GM21529 (cell line): ENCODE data around the gene PPP4R4.
"Not testable (repeated sequence)": the region's sequence is repeated elsewhere in the genome, so short reads cannot be mapped to it uniquely, and the experiment has no call there.

ENCODE experiments used
- ATAC-seq: cut with Tn5 transposase; IDR thresholded peaks from one replicate; pipeline ENCODE4 v1.9.1; 2021; ENCODE audit not compliant: unreplicated experiment

PPP4R4 gene

DNA sequence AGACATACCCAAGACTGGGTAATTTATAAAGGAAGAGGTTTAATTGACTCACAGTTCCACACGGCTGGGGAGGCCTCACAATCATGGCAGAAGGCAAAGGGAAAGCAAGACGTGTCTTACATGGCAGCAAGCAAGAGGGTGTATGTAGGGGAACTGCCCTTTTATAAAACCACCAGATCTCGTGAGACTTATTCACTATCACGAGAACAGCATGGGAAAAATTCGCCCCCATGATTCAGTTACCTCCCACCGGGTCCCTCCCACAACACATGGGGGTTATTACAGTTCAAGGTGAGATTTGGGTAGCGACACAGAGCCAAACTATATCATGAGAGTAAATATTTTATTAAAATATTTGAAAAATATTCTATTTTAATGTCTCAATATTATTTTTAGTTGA, 94.5 kb downstream of the PPP4R4 start:
- not testable (repeated sequence) for ATAC-seq

DNA sequence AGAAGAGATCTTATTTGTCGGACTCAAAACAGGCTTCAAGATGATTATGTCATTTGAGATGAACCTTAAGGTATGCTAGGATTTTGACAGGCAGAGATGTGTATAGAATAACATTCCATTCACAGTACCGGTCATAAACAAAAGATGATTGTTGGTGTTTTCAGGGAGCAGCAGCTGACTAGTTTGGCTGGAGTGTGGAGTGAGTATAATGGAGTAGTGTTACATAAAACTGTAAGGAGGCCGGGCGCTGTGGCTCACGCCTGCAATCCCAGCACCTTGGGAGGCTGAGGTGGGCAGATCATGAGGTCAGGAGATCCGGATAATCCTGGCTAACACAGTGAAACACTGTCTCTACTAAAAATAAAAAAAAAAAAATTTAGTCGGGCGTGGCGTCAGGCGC, 95.0 kb downstream of the PPP4R4 start:
- ATAC-seq = no peak

DNA sequence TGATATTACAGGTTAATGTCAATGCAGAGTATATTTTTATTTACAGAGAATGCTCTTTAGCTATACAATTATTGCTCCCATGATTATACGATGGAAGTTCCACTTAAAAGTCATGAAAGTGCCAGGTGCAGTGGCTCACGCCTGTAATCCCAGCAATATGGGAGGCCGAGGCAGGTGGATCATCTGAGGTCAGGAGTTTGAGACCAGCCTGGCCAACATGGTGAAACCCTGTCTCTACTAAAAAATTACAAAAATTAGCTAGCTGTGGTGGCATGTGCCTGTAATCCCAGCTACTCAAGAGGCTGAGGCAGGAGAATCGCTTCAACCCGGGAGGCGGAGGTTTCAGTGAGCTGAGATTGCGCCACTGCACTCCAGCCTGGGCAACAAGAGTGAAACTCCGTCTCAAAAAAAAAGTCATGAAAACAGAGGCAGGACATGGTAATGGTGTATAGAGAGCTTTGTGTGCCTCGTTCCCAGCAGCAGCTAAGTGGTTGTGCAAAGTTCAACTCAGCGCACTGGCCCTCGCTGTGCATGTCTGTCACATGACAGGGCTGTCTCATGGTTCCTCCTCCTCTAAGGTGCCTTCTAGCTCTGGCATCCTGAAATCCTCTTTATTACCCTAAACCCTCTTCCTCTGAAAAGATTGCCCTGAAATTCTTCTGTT, 102.9 kb downstream of the PPP4R4 start:
- ATAC-seq = not testable (repeated sequence)

DNA sequence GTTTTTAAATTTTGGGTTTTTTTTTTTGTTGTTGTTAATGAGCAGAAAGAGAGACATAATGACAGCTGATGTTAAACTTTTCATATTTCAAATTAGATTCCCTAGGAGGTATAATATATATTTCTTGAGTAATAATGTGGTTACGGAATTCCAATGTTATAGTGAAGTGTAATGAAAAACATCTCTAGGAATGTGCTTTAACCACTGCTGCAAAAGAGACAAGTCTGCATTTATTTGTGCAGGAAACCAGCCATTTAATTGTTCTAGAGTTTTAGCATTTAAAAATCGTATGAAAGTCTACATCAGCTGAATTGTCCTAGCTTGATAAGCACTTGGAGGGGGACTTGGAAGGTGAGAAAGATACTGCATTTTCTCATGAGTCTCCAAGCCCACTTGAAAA, 104.6 kb downstream of the PPP4R4 start:
- no peak for ATAC-seq

DNA sequence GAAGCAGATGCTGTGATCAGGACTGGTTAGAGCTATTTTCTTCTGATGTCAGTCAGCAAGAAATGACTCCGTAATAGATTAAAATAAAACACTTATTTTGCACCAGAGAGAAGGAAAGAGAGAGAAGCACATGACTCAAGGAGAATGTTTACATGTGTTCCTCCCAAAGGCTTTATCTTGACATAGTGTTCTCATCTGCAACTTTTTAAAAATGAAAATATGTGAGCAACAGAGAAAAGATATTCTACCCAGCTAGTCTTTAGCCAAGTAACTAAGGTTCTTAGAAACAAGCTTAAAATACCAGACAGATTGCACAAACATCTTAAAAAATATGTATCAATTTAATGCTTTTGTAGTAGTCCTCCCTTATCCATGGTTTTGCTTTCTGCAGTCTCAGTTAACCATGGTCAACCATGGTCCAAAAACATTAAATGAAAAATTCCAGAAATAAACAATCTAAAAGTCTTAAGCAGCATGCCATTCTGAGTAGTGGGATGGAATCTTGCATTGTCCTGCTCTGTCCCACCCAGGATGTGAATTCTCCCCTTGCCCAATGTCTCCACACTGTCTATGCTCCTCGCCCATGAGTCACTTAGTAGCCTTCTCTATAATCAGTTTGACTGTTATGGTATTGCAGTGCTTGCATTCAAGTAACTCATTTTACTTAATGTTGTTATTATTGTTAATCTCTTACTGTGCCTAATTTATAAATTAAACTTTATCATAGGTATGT, 109.0 kb downstream of the PPP4R4 start:
- no peak for ATAC-seq

DNA sequence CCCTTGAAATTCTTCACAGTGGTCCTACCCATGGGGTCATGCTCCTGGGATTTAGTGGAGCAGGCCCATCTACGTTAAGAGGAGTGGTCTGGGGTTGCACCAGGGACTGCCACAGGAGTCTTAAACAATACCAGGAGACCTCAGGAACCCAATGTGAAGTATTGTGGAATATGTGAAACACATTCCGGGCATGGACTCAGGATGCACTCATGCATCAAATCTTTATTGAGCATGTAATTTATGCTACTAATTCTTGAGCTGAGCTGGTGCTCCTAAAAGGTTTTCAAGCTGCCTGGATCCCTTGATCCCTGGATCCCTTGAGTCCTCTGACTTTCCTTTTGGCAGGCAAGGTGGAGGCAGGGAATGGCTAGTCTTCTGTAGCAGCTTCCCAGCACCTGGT, 110.1 kb downstream of the PPP4R4 start:
- no peak for ATAC-seq

DNA sequence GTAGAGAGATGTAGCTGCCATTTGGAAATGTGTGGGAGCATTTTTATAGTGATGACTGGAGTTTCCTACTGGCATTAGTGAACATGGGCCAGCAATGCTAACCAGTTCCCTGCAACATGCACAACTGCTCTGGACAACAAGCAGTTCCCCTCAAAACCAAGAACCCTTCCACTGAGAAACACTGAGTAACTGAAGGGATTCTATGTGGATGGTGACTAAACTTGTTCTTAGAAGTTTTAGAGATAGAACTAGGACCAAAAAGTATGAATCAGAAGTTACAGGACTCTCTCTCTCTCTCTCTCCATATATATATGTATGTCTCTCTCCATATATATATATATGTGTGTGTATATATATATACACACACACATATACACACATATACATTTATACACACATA, 111.0 kb downstream of the PPP4R4 start:
- ATAC-seq = no peak

DNA sequence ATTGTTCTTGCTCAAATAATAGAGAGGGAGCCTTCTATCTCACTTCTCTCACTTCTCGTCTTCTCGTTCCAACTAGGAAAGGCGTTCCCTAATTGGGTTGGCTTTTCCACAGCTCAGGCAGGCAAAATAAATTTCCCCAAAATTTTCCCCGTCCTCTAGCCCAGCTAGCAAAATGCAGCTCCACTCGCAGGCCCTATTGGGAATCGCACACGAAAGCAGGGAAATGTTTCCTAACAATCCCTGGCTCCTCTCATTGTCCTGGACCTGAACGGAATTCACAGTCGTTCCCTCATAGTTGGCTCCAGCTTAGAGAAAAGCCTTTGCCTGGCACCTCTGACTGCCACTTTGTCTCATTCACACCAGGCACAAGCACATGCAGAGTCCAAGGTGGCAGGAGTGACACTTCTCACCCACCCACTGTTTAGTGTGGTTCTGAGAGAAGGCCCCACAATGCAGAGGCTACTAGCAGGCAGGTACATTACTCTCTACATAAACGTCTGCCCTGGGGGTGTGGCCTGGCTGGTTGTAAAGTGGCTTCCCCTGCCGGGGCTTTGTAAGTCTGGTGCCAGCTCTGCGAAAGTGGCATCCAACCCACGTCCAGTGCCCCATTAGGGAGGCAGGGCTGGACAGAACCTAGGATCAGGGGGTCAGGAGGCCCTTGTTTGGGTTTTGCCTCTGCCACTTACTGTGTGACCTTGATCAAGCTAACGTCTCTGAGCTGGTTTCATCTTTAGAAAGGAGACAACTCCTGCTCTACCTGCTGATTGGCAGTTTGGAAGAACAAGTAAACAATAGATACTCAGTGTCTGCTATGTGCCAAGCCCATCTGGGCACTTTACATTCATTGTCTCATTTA, 114.7 kb downstream of the PPP4R4 start:
- no peak for ATAC-seq

DNA sequence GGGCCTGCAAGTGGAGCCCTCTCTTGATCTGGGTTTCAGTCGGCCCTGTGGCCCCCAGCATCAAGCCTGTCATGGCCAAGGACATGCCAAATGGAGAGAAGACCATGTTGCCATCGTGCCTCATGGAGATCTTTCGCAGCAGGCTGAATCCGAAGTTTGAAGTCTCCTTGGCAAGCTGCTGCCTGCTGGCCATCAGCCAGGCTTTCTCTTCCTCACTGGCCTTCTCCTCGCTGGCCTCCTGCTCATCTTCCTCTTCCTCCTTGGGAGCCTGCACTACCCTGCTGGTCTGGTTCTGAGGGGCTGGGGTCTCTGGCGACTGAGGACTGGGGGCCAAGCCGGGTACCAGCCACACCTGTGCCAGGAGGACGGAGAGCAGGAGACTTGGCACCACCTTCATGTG, 116.1 kb downstream of the PPP4R4 start:
- ATAC-seq = no peak

DNA sequence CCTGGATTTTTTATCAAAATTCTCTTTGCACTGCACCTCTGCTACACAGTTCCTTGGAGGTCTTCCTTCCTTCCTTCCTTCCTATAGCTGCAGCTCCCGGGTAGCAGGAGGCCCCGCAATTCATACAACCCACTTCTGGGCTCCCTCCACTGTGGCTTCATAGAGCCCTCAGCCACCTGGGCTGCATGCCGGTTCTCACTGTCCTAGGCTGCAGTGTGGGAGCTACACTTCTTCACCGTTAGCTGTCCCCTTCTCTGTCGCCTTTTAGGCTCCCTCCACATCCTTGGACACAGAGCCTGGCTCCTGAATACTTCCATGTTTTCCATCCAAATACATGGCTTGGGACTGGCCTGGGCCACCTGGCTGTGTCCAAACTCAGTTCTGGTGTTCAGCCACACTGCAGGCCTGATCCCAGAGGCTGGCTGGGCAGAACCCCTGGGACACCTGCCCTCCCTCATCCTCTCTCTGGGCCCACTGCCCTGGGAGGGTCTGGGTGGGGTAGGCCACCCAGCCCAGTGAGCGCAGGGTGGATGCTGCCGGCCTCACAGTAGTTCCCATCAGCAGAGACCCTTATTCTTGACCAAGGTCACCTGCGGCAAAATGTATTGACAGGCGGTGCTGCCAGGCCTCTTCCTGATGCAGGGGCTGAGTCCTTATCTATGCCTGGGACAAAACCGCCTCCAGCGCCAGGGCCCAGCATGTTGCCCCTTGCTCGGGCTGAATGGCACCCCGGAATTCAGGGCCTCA, 117.2 kb downstream of the PPP4R4 start:
- no peak for ATAC-seq

DNA sequence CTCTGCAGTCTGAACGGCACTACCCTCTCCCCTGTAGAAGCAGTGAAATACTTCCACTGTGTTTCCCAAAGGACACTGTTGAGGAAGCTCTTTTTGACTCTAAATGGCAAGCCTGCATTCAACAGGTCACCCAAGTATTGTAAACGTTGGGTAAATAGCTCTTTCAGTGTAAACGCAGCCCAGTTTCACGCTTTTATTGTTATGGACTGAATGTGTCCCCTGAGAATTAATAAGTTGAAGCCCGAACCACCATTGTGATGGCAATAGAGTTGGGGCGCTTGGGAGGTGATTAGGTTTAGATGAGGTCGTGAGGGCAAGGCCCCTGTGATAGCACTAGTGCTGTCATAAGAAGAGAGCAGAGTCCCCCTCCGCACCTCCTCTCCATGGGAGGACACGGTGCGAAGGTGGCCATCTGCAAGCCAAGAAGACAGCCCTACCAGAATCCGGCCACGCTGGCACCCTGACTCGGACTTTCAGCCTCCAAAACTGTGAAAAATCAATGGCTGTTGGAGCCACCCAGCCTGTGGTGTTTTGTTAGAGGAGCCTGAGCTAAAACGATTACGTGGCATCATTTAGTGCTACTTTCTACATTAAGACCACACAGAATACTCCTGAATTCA, 117.9 kb downstream of the PPP4R4 start:
- no peak for ATAC-seq

DNA sequence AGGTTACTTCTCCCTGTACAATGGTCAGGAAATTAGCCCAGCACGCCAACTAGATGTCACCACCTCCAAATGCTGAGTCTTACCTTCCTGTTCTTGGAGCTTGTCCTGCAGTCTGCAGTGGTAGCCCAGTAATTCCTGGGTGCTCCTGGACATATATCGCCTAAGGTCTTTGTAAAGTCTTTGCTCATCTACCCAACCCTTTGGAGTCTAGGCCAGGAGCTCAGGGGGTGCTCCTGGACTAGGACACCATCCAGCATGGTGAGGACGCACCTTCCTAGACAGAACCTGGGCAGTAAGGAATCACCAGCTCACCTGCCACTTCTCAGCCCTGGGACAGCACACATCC, 118.4 kb downstream of the PPP4R4 start:
- ATAC-seq = no peak

DNA sequence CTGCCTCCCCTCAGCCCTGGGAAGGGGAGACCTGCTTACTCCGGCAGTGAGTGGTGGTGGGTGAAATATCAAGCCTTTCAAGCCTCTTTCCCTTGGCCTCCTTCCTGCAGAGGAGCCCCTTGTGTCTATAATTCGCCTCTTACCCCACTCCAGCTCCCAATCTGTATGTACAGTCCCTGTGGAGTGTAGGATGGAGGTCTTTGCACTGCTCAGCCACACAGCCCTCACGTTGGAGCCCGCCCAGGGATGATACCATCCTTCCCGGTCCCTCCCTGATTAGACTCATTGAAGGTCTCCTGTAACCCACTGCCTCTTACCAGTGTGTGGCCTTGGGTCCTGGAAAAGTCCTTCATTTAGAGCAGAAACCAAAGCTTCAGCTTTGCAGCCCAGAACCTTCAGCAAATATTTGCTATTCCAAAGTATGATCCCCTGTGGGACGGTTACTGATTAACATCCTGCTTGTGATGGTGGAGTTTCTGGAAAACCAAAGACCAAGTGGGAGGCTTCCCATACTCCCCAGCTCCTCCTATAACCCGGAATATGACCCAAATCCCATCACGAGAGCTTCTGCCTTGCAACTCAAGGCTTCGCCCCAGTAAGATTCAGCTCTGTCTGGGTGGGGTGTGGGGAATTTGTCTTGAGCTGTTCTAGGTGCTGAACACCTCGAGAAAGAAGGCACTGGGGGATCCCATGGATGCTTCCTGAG, 118.9 kb downstream of the PPP4R4 start, which contains the start of gene SERPINA10:
Gene SERPINA10, minus strand, starts transcription at position 397 of the 706 bp plus-strand sequence. CDS start 2,675 bp downstream, outside the sequence.
- no peak for ATAC-seq

DNA sequence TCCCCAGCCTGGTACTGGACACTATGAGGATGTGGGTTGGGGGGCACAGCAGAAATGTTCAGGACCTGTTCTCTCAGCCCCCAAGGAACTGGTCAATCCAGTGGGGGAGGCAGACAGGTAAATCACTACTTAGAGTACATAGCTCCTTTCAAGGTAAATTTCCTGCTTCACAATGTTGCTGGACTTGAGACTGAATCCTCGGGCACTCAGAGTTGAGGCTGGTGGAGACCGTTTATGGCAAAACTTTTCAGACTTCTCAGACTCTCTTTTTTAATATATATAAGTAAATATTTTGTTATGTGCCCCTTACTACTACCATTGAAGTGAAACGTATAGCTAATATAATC, 119.4 kb downstream of the PPP4R4 start:
- ATAC-seq = no peak

DNA sequence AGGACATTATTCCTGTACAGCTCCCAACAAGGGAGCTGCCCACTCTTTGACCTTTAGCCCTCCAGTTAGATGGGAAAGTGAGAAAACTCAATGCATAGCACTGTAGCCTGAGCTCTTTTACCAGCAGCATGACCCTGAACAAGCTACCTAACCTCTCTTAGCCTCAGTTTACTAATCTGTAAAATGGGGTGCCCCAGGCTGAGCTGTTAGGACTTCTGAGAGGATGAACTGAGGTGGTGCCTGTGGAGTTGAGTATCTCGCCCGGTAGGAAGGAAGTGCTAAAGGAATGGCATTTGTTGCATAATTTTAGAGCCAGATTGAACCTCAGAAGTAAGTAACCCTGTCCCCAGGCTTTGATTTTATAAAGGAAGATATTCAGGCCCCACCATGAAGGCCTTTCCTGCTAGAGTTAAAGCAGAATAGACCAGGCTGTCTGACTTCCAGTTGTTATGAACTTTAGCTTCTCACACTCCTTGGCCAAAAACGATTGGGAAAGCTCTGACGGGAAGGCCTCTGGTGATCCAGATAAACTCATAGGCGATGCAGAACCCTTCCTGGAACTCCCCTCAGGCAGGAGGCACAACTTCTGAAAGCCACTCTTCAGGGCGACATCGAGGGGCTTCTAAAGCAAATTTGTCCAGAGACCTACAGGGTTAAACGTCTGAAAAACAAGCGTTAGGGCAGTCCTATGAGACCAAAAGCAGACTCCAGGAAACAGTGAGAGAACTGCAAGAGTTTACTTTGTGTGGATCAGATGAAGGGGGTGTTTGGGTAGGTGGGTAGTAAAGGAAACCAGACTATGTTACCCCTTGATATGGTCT, 121.4 kb downstream of the PPP4R4 start:
- ATAC-seq = no peak

DNA sequence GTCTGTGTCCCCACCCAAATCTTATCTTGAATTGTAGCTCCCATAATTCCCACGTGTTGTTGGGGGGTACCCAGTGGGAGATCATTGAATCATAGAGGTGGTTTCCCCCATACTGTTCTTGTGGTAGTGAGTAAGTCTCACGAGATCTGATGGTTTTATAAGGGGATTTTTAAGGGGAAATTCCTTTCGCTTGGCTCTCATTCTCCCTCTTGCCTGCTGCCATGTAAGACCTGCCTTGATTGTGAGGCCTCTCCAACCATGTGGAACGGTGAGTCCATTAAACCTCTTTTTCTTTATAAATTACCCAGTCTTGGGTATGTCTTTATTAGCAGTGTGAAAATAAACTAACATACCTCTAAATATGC, 122.0 kb downstream of the PPP4R4 start:
- ATAC-seq = not testable (repeated sequence)

DNA sequence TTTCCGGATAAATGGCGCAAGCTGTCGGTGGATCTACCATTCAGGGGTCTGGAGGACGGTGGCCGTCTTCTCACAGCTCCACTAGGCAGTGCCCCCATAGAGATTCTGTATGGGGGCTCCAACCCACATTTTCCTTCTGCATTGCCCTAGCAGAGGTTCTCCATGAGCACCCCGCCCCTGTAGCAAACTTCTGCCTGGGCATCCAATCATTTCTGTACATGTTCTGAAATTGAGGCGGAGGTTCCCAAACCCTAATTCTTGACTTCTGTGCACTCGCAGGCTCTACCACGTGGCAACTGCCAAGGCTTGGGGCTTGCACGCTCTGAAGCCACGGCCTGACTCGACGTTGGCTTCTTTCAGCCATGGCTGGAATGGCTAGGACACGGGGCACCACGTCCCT, 124.0 kb downstream of the PPP4R4 start:
- no peak for ATAC-seq

DNA sequence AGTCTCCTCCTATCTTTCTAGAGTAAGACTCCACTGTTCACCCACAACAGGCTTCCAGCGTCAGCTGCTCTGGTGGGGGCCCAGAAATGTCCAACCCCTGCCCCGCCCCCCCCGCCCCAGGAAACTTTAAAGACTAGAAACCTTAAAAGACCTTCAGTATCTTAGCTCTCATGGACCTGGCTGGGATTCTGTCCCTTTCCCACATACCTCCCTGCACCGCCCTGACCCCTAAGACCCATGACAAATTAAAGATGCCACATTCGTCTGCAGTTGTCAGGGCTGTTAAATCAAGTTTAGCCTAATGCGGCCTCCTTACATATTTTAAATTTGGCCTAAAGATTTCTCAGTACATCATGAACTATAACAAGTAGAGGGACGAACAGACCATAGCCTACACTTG, 129.0 kb downstream of the PPP4R4 start:
- no peak for ATAC-seq

DNA sequence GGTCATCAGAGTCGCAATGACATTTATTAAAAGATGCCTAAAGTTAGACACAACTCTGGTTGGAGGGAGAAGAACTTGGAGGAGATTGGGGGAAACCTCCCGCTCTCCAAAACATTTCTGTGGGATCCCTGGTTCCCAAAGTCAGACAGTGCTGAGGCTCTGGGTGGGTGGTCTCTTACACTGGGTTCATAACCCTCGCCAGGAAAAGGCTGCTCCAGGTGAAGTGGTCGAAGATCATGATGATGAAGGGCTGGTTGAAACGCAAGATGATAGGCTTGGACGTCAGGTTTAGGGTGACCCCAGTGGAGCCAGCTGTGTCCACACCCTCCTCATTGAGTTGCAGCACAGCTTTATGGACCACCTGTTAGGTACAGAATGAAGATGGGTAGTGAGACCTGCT, 130.1 kb downstream of the PPP4R4 start:
- ATAC-seq = no peak
